OCI-LY3 (cell line): Measurements from ENCODE around the gene SPDYE16.
"Not testable (repeated sequence)": the region's sequence is repeated elsewhere in the genome, so short reads cannot be mapped to it uniquely, and the experiment has no call there.

Experiments
- EZH2phosphoT487 ChIP-seq: fragments of 200-600 bp; shearing (Covaris generic); IDR thresholded peaks from 2 replicates; pipeline ENCODE4 v1.6.1; 2018; ENCODE audit warnings: antibody characterized with exemption, mixed run types, low read depth
- TF ChIP-seq, protein P1 (sequence below): fragments of 200-600, 300-600 bp; sonication (generic); IDR thresholded peaks from 2 replicates; pipeline ENCODE4 v1.5.1; 2014; ENCODE audit warnings: antibody characterized with exemption, low read length, low read depth

DNA sequence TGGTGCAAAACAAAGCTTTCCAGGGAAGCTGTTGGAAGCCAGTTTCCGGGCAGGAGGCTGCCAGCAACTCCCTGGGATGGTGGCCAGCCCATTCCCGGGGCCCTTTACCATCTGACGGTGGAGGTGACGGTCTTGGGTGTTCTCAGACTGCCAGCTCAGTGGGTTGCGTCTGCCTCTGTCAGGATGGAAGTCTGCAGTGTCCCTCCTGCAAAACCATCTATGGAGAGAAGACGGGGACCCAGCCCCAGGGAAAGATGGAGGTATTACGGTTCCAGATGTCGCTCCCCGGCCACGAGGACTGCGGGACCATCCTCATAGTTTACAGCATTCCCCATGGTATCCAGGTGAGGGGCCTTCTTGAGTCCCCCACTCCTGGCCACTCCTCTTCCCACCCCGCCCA is 39.9 kb downstream of the SPDYE16 start:
- TF ChIP-seq, protein P1, sequence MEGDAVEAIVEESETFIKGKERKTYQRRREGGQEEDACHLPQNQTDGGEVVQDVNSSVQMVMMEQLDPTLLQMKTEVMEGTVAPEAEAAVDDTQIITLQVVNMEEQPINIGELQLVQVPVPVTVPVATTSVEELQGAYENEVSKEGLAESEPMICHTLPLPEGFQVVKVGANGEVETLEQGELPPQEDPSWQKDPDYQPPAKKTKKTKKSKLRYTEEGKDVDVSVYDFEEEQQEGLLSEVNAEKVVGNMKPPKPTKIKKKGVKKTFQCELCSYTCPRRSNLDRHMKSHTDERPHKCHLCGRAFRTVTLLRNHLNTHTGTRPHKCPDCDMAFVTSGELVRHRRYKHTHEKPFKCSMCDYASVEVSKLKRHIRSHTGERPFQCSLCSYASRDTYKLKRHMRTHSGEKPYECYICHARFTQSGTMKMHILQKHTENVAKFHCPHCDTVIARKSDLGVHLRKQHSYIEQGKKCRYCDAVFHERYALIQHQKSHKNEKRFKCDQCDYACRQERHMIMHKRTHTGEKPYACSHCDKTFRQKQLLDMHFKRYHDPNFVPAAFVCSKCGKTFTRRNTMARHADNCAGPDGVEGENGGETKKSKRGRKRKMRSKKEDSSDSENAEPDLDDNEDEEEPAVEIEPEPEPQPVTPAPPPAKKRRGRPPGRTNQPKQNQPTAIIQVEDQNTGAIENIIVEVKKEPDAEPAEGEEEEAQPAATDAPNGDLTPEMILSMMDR: not testable (repeated sequence)
- not testable (repeated sequence) for TF ChIP-seq EZH2phosphoT487
